HepG2 (cell line): ENCODE results near the gene SRRM2. TPM values are rescaled to one million over a fixed set of nuclear protein-coding genes. Genes with fewer than 3 reads are reported as not detected.

ENCODE experiments used
- CBFB ChIP-seq: sonication (generic); formaldehyde crosslinking; IDR thresholded peaks from 2 replicates; pipeline ENCODE4 v1.4.0; 2020; ENCODE audit warnings: missing genetic modification reagents
- CHD2 ChIP-seq: IDR thresholded peaks from 2 replicates; pipeline ENCODE4 v1.6.1; 2011; ENCODE audit warnings: low read depth, low read length, improper control_type of control experiment
- FOXJ3 ChIP-seq: sonication (generic); formaldehyde crosslinking; IDR thresholded peaks from 2 replicates; pipeline ENCODE4 v1.4.0; 2020; ENCODE audit warnings: missing genetic modification reagents, mild to moderate bottlenecking, borderline replicate concordance
- MYNN ChIP-seq: sonication (generic); formaldehyde crosslinking; IDR thresholded peaks from 2 replicates; pipeline ENCODE4 v1.4.0; 2020; ENCODE audit warnings: mild to moderate bottlenecking, low read depth, missing genetic modification reagents
- TBP ChIP-seq: sonication (generic); formaldehyde crosslinking; IDR thresholded peaks from 2 replicates; pipeline ENCODE4 v1.5.0; 2020; ENCODE audit warnings: missing genetic modification reagents
- ZFP62 ChIP-seq: sonication (generic); formaldehyde crosslinking; IDR thresholded peaks from 2 replicates; pipeline ENCODE4 v1.4.0; 2020; ENCODE audit warnings: missing genetic modification reagents
- ZNF232 ChIP-seq: sonication (generic); formaldehyde crosslinking; IDR thresholded peaks from 2 replicates; pipeline ENCODE4 v1.4.0; 2020; ENCODE audit warnings: missing genetic modification reagents, borderline replicate concordance
- ZNF709 ChIP-seq: sonication (generic); formaldehyde crosslinking; IDR thresholded peaks from 2 replicates; pipeline ENCODE4 v1.5.0; 2020; ENCODE audit warnings: mild to moderate bottlenecking, missing genetic modification reagents
- polyA plus RNA-seq, 8 experiments: library from polyadenylated mRNA; depleted of rRNA in 3 of 8; stranded (reverse) in 7 of 8; unstranded in 1 of 8; fragments of >200 nt; fragmentation: Illumina TruSeq in 4 of 8; extraction: Trizol in 4 of 8; gene quantifications; 2 replicates each; pipeline versions ENCODE4 v1.2.1 to v1.2.3, GENCODE V29; 2011 to 2016; ENCODE audit warnings: low read depth in 4 of 8, missing spikeins in 1 of 8, mixed read lengths in 1 of 8; ENCODE audit not compliant: insufficient read depth in 1 of 8
- total RNA-seq, 5 experiments: library from RNA; depleted of rRNA; stranded (reverse); fragments of >200 nt; fragmentation: Illumina TruSeq; extraction: Trizol; gene quantifications; 2 replicates each; pipeline ENCODE4 v1.2.3, GENCODE V29; 2016; ENCODE audit warnings: low read depth in 1 of 5
- TF ChIP-seq, protein P1 (sequence below): sonication (generic); formaldehyde crosslinking; IDR thresholded peaks from 2 replicates; pipeline ENCODE4 v1.5.1; 2020; ENCODE audit warnings: missing genetic modification reagents, mild to moderate bottlenecking, borderline replicate concordance
- TF ChIP-seq, protein P2 (sequence below): sonication (generic); formaldehyde crosslinking; IDR thresholded peaks from 2 replicates; pipeline ENCODE4 v1.8.0; 2022; ENCODE audit warnings: missing genetic modification reagents, mild to moderate bottlenecking, borderline replicate concordance
- TF ChIP-seq, protein P3 (sequence below): sonication (generic); formaldehyde crosslinking; IDR thresholded peaks from 2 replicates; pipeline ENCODE4 v1.4.0; 2020; ENCODE audit warnings: low read depth, mild to moderate bottlenecking, missing genetic modification reagents
- TF ChIP-seq, protein P4 (sequence below): IDR thresholded peaks from 2 replicates; pipeline ENCODE4 v1.6.1; 2016
- TF ChIP-seq, protein P5 (sequence below): sonication (generic); formaldehyde crosslinking; IDR thresholded peaks from 2 replicates; pipeline ENCODE4 v1.4.0; 2020; ENCODE audit warnings: missing genetic modification reagents
- TF ChIP-seq, protein P6 (sequence below): sonication (generic); formaldehyde crosslinking; IDR thresholded peaks from 2 replicates; pipeline ENCODE4 v1.4.0; 2020; ENCODE audit warnings: missing genetic modification reagents

The SRRM2 gene
- total and polyA plus RNA-seq, 2 of the 13 experiments (the other 11 are each of a cell fraction or from before 2014, with no cell fraction given), result 50.4 to 112 TPM

DNA sequence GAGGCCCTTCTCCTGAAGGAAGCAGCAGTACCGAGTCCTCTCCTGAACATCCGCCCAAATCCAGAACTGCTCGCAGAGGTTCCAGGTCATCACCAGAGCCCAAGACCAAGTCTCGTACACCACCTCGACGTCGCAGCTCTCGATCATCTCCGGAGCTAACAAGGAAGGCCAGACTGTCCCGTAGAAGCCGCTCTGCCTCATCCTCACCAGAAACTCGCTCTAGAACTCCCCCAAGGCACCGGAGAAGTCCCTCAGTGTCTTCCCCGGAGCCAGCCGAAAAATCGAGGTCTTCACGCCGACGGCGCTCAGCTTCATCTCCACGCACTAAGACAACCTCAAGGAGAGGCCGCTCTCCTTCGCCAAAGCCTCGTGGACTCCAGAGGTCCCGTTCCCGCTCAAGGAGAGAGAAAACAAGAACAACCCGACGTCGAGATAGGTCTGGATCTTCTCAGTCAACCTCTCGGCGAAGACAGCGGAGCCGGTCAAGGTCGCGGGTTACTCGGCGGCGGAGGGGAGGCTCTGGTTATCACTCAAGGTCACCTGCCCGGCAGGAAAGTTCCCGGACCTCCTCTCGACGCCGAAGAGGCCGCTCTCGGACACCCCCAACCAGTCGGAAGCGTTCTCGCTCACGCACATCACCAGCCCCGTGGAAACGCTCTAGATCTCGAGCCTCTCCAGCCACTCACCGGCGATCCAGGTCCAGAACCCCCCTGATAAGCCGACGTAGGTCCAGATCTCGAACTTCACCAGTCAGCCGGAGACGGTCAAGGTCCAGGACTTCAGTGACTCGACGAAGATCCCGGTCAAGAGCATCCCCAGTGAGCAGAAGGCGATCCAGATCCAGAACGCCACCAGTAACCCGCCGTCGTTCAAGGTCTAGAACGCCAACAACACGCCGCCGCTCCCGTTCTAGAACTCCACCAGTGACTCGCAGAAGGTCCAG is 13.3 kb downstream of the SRRM2 start (continued):
- TF ChIP-seq, protein P1, sequence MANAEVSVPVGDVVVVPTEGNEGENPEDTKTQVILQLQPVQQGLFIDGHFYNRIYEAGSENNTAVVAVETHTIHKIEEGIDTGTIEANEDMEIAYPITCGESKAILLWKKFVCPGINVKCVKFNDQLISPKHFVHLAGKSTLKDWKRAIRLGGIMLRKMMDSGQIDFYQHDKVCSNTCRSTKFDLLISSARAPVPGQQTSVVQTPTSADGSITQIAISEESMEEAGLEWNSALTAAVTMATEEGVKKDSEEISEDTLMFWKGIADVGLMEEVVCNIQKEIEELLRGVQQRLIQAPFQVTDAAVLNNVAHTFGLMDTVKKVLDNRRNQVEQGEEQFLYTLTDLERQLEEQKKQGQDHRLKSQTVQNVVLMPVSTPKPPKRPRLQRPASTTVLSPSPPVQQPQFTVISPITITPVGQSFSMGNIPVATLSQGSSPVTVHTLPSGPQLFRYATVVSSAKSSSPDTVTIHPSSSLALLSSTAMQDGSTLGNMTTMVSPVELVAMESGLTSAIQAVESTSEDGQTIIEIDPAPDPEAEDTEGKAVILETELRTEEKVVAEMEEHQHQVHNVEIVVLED, result no peak
- TF ChIP-seq, protein P2, sequence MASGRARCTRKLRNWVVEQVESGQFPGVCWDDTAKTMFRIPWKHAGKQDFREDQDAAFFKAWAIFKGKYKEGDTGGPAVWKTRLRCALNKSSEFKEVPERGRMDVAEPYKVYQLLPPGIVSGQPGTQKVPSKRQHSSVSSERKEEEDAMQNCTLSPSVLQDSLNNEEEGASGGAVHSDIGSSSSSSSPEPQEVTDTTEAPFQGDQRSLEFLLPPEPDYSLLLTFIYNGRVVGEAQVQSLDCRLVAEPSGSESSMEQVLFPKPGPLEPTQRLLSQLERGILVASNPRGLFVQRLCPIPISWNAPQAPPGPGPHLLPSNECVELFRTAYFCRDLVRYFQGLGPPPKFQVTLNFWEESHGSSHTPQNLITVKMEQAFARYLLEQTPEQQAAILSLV (CRISPR knock-in tag), result no peak
- TF ChIP-seq, protein P3, sequence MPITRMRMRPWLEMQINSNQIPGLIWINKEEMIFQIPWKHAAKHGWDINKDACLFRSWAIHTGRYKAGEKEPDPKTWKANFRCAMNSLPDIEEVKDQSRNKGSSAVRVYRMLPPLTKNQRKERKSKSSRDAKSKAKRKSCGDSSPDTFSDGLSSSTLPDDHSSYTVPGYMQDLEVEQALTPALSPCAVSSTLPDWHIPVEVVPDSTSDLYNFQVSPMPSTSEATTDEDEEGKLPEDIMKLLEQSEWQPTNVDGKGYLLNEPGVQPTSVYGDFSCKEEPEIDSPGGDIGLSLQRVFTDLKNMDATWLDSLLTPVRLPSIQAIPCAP (CRISPR knock-in tag), result no peak
- no peak for TF ChIP-seq MYNN (CRISPR knock-in tag)
- no peak for TF ChIP-seq TBP (CRISPR knock-in tag)
- TF ChIP-seq, protein P4, sequence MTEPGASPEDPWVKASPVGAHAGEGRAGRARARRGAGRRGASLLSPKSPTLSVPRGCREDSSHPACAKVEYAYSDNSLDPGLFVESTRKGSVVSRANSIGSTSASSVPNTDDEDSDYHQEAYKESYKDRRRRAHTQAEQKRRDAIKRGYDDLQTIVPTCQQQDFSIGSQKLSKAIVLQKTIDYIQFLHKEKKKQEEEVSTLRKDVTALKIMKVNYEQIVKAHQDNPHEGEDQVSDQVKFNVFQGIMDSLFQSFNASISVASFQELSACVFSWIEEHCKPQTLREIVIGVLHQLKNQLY (CRISPR knock-in tag), result no peak
- TF ChIP-seq FOXJ3, result no peak
- TF ChIP-seq ZNF232 (CRISPR knock-in tag), result no peak
- TF ChIP-seq, protein P5, sequence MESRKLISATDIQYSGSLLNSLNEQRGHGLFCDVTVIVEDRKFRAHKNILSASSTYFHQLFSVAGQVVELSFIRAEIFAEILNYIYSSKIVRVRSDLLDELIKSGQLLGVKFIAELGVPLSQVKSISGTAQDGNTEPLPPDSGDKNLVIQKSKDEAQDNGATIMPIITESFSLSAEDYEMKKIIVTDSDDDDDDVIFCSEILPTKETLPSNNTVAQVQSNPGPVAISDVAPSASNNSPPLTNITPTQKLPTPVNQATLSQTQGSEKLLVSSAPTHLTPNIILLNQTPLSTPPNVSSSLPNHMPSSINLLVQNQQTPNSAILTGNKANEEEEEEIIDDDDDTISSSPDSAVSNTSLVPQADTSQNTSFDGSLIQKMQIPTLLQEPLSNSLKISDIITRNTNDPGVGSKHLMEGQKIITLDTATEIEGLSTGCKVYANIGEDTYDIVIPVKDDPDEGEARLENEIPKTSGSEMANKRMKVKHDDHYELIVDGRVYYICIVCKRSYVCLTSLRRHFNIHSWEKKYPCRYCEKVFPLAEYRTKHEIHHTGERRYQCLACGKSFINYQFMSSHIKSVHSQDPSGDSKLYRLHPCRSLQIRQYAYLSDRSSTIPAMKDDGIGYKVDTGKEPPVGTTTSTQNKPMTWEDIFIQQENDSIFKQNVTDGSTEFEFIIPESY (CRISPR knock-in tag), result no peak
- no peak for TF ChIP-seq ZFP62 (CRISPR knock-in tag)
- no peak for TF ChIP-seq CBFB
- TF ChIP-seq, protein P6, sequence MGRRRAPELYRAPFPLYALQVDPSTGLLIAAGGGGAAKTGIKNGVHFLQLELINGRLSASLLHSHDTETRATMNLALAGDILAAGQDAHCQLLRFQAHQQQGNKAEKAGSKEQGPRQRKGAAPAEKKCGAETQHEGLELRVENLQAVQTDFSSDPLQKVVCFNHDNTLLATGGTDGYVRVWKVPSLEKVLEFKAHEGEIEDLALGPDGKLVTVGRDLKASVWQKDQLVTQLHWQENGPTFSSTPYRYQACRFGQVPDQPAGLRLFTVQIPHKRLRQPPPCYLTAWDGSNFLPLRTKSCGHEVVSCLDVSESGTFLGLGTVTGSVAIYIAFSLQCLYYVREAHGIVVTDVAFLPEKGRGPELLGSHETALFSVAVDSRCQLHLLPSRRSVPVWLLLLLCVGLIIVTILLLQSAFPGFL (CRISPR knock-in tag), result no peak
- TF ChIP-seq ZNF709 (CRISPR knock-in tag), result no peak
- TF ChIP-seq CHD2, result no peak
